ENCODE measurements around the gene NPTX1. TPM values are rescaled to one million over a fixed set of nuclear protein-coding genes. Genes with fewer than 3 reads are reported as not detected.

Gene NPTX1
- total RNA-seq, 1 experiment from 2014 or later: not detected

DNA sequence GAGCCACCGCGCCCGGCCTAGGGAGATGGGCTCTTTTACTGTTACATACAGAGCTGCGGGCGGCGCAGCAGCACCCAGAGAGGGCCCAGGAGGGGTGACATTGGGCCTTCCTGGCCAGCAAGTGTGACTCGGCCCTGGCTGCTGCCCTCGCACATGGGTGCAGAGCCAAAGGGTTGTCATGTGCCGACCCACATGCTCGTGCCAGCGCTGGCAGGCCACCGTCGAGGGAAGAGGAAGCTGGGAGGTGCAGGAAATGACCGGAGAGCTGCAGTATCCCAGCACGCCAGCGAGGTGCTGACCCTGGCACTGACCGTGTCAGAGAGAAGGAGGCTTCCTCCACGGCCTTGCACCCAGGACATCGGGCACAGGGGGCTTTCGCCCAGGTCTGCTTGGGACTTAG is 53.4 kb downstream of the NPTX1 start:
- H3K4me1 ChIP-seq (ENCODE audit: low read length): no peaks in the 10 kb centered on the region; the same call in 1 of the 2 replicates
- no peaks in the 10 kb centered on the region for H3K9me3 ChIP-seq (ENCODE audit: low read length)
- no peak overlapping the region for H2AFZ ChIP-seq (ENCODE audit: low read length)
- H3K4me3 ChIP-seq (ENCODE audit: low read length): no peak overlapping the region
- H3K79me2 ChIP-seq (ENCODE audit: low read length): no peaks in the 10 kb centered on the region
- no peaks in the 10 kb centered on the region for H3K27me3 ChIP-seq (ENCODE audit: low read length)
- no peak overlapping the region for H3K4me2 ChIP-seq (ENCODE audit: low read depth, low read length, poor library complexity, severe bottlenecking)
- no peak for DNase-seq
- no peaks in the 10 kb centered on the region for H3K9me2 ChIP-seq (replicated peaks; ENCODE audit: insufficient read depth, low read length)
- peaks cover 4% of the 10 kb centered on the region; the same call in 1 of the 2 replicates for H4K20me1 ChIP-seq (ENCODE audit: insufficient read depth, low read depth, low read length)
- H3K27ac ChIP-seq (ENCODE audit: low read length): no peak overlapping the region
- no peak overlapping the region for H3K9ac ChIP-seq (ENCODE audit: low read length)
- H3K36me3 ChIP-seq (ENCODE audit: insufficient read depth, low read length): no peaks in the 10 kb centered on the region

GRCh38 chr17:80422276-80422675 is 54.1 kb downstream of the NPTX1 start:
- H3K36me3 ChIP-seq (ENCODE audit: insufficient read depth, low read length): no peaks in the 10 kb centered on the region
- H3K9me2 ChIP-seq (replicated peaks; ENCODE audit: insufficient read depth, low read length): no peaks in the 10 kb centered on the region

GRCh38 chr17:80421381-80422090 is 54.9 kb downstream of the NPTX1 start:
- no peaks in the 10 kb centered on the region for H3K36me3 ChIP-seq (ENCODE audit: insufficient read depth, low read length)
- no peak overlapping the region for H2AFZ ChIP-seq (ENCODE audit: low read length)
- no peaks in the 10 kb centered on the region for H3K4me1 ChIP-seq (ENCODE audit: low read length)
- H3K79me2 ChIP-seq (ENCODE audit: low read length): no peaks in the 10 kb centered on the region
- no peaks in the 10 kb centered on the region for H3K27me3 ChIP-seq (ENCODE audit: low read length)
- no peak overlapping the region for H3K27ac ChIP-seq (ENCODE audit: low read length)
- no peaks in the 10 kb centered on the region for H3K9me2 ChIP-seq (replicated peaks; ENCODE audit: insufficient read depth, low read length)
- H3K4me2 ChIP-seq (ENCODE audit: low read depth, low read length, poor library complexity, severe bottlenecking): no peak overlapping the region
- H3K9ac ChIP-seq (ENCODE audit: low read length): no peak overlapping the region
- DNase-seq: no peak
- no peaks in the 10 kb centered on the region for H3K9me3 ChIP-seq (ENCODE audit: low read length)
- no peaks in the 10 kb centered on the region for H4K20me1 ChIP-seq (ENCODE audit: insufficient read depth, low read depth, low read length)
- no peak overlapping the region for H3K4me3 ChIP-seq (ENCODE audit: low read length)

More at GRCh38 chr17:80422276-80422675, 54.1 kb downstream of the NPTX1 start:
- no peak overlapping the region for H3K27ac ChIP-seq (ENCODE audit: low read length)
- H3K79me2 ChIP-seq (ENCODE audit: low read length): no peaks in the 10 kb centered on the region
- H3K4me2 ChIP-seq (ENCODE audit: low read depth, low read length, poor library complexity, severe bottlenecking): no peak overlapping the region
- H3K4me3 ChIP-seq (ENCODE audit: low read length): no peak overlapping the region
- peaks cover 3% of the 10 kb centered on the region; the same call in 1 of the 2 replicates for H4K20me1 ChIP-seq (ENCODE audit: insufficient read depth, low read depth, low read length)
- no peak for DNase-seq
- no peaks in the 10 kb centered on the region for H3K27me3 ChIP-seq (ENCODE audit: low read length)
- no peaks in the 10 kb centered on the region for H3K9me3 ChIP-seq (ENCODE audit: low read length)
- H3K4me1 ChIP-seq (ENCODE audit: low read length): no peaks in the 10 kb centered on the region; the same call in 1 of the 2 replicates
- H2AFZ ChIP-seq (ENCODE audit: low read length): no peak overlapping the region
- H3K9ac ChIP-seq (ENCODE audit: low read length): no peak overlapping the region

GRCh38 chr17:80419255-80419654 is 57.2 kb downstream of the NPTX1 start:
- H3K36me3 ChIP-seq (ENCODE audit: insufficient read depth, low read length): no peaks in the 10 kb centered on the region
- H3K79me2 ChIP-seq (ENCODE audit: low read length): peaks cover 4% of the 10 kb centered on the region; the same call in 1 of the 2 replicates
- H3K27ac ChIP-seq (ENCODE audit: low read length): no peak overlapping the region
- H3K9ac ChIP-seq (ENCODE audit: low read length): no peak overlapping the region
- H4K20me1 ChIP-seq (ENCODE audit: insufficient read depth, low read depth, low read length): no peaks in the 10 kb centered on the region
- H3K9me3 ChIP-seq (ENCODE audit: low read length): no peaks in the 10 kb centered on the region
- no peaks in the 10 kb centered on the region for H3K27me3 ChIP-seq (ENCODE audit: low read length)
- H3K4me2 ChIP-seq (ENCODE audit: low read depth, low read length, poor library complexity, severe bottlenecking): no peak overlapping the region
- peaks cover 11% of the 10 kb centered on the region for H3K4me1 ChIP-seq (ENCODE audit: low read length)
- no peak for DNase-seq
- no peak overlapping the region for H2AFZ ChIP-seq (ENCODE audit: low read length)
- H3K9me2 ChIP-seq (replicated peaks; ENCODE audit: insufficient read depth, low read length): no peaks in the 10 kb centered on the region
- H3K4me3 ChIP-seq (ENCODE audit: low read length): no peak overlapping the region

DNA sequence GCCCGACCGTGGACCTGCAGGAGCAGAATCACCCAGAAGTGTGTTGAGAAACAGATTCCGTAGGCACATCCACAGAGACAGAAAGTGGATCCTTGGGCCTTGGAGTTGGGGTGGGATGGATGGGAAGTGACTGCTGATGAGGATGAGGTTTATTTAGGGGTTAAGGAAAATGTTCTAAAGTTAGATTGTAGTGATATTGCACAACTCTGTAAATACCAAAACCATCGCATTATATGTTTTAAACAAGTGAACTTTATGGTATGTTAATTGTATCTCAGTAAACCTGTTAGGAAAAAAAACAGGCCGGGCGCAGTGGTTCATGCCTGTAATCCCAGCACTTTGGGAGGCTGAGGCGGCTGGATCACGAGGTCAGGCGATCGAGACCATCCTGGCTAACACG is 57.8 kb downstream of the NPTX1 start:
- H3K9ac ChIP-seq (ENCODE audit: low read length): no peak overlapping the region
- no peaks in the 10 kb centered on the region for H3K36me3 ChIP-seq (ENCODE audit: insufficient read depth, low read length)
- no peaks in the 10 kb centered on the region for H3K9me2 ChIP-seq (replicated peaks; ENCODE audit: insufficient read depth, low read length)
- no peak for DNase-seq
- peaks cover 11% of the 10 kb centered on the region for H3K4me1 ChIP-seq (ENCODE audit: low read length)
- H2AFZ ChIP-seq (ENCODE audit: low read length): no peak overlapping the region
- H3K4me3 ChIP-seq (ENCODE audit: low read length): no peak overlapping the region
- peaks cover 4% of the 10 kb centered on the region; the same call in 1 of the 2 replicates for H3K79me2 ChIP-seq (ENCODE audit: low read length)
- no peak overlapping the region for H3K4me2 ChIP-seq (ENCODE audit: low read depth, low read length, poor library complexity, severe bottlenecking)
- no peaks in the 10 kb centered on the region for H3K9me3 ChIP-seq (ENCODE audit: low read length)
- no peak overlapping the region for H3K27ac ChIP-seq (ENCODE audit: low read length)
- H4K20me1 ChIP-seq (ENCODE audit: insufficient read depth, low read depth, low read length): no peaks in the 10 kb centered on the region
- H3K27me3 ChIP-seq (ENCODE audit: low read length): no peaks in the 10 kb centered on the region

Small RNAs within 50 kb of the gene (small RNA-seq; reads per million reads assigned to genes)
- gene AC120024.2: not detected
- not detected for gene AC120024.3
- gene MIR4730: not detected

Other genes with a start within 250 kb of the NPTX1 start
- 15.0 and 27.1 TPM in 2 replicates for gene RNF213, start 215.8 kb downstream of the NPTX1 start, total RNA-seq (2014; rRNA removed; shearing (Covaris generic); ENCODE audit: low replicate concordance)
- gene ENDOV, start 61.4 kb downstream of the NPTX1 start, total RNA-seq (2014; rRNA removed; shearing (Covaris generic); ENCODE audit: low replicate concordance): 11.4 and 22.7 TPM in 2 replicates
- 30.6 and 42.1 TPM in 2 replicates for gene RPTOR, start 68.2 kb upstream of the NPTX1 start, total RNA-seq (2014; rRNA removed; shearing (Covaris generic); ENCODE audit: low replicate concordance)